NCI-H82 treated with DMSO at 0.1 percent for 48 hours (cell line): Measurements from ENCODE around the gene NECAB3.

Source experiments
- DNase-seq: peaks from one replicate; lab custom pipeline; 2025; ENCODE audit not compliant: unreplicated experiment; lab: John Stamatoyannopoulos, UW

NECAB3 gene

DNA sequence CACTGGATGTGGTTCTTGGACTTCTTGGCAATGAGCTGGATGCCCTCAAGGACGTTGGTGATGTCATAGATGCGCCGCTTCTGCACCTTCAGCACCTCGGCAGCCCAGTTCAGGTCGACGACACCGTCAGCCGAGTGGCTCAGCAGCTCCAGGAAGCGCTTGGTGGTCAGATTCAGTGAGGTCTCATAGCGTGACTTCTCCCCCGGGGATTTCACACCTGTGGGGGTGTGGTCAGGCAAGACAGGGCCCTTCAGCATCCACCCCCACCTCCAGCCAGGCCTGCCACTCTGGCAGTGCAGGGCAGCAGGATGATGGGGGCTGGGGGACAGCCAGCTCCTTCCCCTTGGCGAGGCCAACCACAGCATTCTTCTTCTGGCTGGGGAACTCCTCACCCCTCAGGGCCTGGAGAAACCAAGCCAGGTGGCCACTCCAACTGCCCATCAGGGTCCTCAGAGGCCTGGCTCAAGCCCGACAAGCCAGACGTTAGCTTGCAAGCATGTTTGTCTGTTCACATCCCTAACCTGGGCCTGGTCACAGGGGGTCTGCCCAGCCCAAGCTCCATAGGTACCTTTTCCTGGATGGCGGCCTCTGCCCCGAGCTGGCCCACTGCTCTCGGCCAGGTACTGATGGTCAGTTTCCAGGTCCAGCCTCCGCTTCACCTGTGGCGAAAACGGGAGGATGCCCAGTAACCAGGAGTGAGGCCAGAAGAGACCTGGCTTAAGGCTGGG, 5.7 kb upstream of the NECAB3 start:
- no peak for DNase-seq

DNA sequence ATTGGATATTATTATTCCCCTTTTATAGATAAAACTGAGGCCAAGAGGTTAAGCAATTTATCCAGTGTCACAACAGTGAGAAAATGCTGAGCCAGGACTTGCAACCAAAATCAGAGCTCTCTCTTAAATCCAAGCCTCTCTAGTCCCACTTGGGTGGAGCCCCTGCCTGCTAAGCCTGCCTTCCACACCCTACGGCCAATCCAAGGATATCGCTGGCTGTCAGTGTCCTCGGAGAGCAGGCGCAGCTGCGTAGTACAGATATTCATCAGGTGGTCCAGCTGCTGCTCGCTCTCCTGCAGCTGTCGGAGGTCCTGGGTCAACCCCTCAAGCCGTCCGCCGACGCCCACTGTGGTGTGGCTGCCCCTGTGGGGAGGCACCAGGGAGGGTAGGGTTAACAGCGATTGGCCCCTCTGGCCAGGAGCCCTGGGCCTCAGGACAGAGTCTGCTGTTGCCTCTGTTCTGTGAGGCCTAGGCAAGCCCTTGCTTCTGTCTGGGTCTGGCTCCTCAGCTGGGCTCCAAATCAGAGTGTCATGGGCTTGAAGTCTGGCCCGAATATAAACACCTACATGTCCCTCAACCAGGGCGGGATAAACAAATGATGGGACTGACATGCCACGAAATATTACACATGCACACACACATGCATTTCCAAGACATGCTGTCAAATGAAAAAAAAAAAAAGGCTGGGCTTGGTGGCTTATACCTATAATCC, 3.9 kb upstream of the NECAB3 start:
- no peak for DNase-seq

DNA sequence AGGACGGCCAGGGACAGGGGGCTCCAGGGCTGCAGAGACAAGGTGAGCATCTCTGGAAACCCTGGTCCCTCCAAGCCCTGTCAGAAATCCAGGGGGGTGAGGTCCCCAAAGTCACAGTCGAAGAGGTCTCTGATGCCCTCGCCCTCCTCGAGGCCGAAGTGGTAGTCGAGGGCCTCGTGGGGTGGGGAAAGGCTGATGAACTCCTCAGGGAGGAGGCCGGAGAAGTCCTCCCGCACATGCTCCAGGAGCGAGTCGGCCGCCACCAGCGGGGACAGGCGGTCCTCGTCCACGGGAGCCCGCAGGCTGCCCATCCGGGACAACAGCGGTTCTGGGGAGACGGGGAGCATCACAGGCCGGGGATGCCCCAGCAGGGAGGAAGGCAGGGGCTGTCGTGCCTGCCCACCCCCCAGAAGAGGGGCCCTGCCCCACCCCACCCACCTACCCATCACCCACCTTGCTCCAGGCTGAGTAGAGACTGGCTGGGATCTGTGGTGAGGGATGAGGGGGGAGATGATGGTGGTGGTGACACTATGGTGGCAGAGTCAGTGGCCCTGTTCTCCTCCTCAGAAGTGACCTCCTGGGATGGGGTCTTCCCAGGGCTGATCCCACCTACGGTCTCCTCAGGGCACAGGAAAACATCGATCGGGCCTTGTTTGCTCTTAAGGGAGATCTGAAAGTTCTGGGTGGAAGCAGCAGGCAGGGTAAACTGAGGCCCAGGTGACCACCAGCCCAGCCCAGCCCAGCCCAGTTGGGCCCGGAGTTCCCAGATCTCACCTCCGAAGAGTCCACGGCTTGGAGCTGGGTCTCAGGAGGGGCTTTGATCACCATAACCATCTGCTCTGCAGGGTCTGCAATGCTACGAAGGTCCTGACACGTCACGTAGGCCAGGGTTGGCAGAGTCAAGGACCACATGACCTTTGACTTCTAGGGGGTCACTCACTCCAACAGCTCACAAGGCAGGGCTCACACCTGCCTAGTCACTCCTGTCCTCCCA, 2.7 kb upstream of the NECAB3 start:
- no peak for DNase-seq

DNA sequence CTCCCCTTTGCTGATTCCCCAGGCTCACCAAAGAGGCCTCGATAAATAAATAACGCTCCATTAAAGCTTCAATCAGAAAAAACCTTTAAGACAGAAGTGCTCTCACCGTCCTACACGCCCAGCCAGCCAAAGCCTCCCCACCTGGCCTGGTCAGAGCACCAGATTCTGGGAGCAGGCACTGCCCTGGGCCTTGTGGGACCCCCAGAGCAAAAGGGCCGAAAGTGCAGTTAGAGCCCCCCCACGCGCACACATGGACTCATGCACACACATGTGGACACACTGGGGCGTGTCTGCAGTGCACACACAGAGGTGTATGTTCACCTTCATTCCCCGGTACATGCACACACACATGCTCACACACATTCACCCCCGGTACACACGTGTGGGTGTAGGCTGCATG, 1.9 kb upstream of the NECAB3 start:
- DNase-seq = no peak

DNA sequence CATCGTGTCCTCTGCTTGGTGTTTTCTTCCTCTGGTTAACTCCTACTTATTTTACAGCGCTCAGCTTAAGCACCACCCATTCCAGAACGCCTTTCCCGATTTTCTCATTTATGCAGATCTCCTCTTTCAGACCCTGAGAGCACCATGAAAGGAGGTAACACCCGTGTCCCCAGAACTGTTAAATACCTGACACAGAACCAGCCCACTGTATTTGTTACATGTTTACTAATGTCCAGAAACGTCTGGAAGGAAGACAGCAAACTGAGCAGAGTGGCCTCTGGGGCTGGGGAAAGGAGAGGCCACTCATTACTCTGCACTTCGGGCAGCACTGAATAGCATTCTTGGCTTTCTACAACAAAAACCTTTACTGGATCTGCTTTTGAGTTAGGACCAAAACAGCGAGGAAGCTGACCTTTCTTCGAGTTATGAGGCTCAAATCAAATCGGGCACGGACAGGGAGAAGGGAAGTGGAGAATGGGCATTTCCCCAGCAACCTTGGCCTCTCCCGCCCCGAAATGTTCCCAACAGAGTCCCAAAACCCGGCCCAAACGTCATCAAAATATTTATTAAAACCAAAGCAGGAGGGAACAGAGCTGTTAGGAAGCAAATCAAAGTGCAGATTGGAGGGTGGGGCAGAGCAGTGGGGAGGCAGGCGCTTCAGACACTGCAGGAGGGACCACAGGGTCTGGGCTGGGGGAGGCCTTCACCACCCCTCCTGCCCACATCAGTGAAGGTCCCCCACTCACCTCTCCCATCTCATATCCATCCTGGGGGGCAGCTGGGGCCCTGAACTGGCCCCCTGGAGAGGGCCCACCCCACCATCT, 1.1 kb upstream of the NECAB3 start:
- no peak for DNase-seq

DNA sequence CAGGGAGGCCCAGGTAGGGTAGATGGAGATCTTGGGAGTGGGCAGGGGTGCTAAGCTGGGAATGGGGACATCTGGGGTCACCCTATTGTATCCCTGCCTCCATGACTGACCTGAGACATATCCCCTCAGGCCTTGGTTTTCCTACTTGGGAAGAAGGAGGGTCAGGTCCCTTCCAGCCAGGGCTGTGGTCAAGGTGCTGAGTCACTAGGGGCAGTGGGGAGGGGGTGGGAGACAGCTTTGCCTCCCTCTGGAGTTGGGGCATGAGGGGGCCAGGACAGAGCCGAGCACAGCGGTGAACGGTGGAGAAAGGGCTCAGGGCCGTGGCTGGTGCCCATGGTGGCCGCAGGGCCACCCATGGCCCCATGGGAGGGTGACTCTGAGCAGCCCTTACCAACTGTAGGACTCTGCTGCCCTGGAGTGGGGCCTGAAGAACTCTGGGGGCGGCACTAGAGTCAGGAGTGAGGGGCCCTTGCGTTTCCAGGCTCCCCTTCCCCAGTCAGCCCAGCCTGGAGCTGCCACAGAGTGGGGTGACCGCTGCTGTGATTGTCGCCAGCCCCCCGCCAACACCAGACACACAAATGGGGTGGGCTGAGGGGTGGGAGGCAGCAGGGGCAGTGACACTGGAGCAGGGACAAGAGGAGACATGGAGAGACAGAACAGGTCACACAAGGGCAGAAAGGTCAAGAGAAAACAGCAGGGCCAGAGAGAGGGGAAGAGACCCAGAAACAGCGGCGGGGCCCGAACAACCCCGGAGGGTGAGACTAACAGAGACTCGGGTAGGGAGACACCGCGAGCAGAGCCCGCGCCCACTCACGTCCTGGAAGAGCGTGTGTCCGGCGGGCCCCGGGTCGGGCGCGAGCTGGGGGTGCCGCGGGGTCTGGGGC, 576 bp downstream of the NECAB3 start:
- no peak for DNase-seq

DNA sequence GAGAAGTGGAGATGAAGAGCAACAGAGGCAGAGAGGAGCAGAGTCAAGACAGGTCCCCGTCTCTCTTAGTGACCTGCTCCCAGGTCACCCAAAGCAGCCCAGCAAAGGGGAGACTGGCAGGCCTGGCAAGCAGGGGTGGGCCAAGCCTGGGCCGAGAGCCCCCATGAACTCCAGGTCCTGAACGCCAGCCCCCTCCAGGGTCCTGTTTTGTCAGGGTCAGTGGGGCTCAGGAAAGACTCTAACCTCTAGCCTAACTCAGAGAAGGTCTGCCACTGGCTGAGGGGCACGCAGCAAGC, 1.2 kb downstream of the NECAB3 start:
- no peak for DNase-seq

DNA sequence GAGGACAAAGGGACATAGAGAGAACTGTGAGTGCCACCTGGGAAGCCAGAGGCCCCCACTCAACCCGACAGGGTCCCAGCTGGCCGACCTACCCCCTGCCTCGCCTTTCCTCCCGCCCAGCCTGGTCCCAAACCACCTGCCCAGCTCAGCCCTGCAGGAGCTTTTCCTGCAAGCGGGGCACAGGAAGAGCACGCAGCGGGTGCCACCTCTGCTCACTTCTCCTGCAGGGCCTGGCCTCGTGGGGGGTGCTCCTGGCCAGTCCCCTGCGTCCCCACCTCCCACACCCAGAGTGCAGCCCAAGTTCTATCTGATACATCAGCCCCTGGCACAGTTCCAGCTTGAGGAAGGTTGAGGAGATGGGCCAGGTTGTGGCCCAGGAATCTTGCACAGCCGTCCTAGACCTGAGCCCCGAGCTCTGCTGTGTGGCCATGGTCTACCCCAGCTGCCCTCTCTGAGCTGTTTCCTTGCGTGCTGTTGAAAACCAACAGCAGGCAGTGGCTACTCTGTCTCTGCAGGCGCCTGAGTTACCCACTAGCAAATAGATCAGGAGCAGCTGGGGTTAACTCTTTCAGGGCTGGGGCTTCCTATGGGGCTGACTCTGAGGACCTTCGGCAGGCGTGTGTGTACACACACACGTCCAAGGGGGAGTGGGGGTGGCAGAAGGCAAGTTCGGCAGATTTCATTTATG, 1.7 kb downstream of the NECAB3 start:
- no peak for DNase-seq

DNA sequence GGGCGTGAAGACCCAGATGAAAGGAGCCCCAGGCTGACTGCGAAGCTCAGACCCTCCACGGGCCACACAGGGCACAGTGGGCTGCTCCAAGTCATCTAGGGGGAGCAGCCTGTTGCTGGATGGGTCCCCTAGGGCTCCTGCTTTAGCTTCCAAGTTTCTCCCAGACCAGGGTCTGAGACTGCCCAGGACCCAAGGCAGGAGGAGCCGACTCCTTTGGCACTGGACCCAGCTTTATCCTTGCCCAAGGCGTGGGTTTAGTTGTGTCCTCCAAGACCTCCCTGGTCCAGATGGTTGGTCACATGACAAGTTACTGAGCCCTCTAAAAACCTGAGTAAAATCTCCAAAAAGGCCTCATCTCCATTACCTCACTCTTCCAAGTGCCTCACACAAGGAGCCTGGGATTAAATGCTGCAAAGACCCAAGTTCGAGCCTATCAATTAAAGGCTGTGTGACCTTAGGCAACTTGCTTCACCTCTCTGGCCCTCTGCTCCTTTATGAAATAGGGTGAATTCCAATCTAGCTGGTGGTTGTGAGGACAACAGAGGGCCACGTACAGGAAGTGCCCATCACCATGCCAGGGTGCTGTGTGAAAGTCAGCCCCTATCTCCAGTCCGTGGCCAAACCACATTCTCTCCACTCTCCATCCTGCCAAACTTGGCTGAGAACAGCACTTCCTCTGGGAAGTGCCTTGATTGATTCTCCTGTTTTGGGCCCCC, 2.5 kb downstream of the NECAB3 start:
- no peak for DNase-seq

DNA sequence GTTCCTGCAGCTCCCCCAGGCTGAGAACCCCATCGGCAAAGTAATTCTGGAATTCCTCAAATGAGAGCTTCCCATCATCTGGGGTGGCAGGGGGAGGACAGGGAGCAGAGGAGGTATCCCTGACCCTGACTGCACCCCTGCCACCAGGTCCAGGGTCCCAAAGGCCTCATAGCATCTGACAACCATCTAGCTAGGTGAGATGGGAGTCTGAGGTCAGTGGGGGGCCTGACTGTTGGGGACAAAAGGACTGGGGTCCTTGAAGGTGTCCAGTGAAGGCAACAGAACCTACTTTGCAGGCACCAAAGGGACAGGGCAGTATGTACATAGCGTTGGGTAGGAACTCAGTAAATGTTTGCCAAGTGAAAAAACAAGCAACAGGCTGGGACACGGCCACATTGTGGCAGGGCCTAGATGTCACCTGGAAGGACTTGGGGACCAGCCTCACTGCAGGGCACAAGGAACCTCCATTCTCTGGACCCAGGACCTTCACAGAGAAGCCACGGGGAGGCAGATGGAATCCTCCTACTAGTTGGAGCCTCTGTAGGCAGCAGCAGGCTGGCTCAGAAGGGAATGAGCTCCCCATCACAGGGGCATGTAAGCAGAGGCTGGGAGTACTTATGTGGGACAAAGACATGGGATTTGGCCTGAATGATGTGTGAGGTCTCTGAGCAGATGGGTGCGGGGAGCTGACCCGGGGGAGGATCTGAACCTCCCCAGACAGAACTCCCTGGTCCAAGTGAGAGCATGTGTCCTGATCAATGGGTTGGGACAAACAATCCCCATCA, 3.3 kb downstream of the NECAB3 start:
- no peak for DNase-seq

DNA sequence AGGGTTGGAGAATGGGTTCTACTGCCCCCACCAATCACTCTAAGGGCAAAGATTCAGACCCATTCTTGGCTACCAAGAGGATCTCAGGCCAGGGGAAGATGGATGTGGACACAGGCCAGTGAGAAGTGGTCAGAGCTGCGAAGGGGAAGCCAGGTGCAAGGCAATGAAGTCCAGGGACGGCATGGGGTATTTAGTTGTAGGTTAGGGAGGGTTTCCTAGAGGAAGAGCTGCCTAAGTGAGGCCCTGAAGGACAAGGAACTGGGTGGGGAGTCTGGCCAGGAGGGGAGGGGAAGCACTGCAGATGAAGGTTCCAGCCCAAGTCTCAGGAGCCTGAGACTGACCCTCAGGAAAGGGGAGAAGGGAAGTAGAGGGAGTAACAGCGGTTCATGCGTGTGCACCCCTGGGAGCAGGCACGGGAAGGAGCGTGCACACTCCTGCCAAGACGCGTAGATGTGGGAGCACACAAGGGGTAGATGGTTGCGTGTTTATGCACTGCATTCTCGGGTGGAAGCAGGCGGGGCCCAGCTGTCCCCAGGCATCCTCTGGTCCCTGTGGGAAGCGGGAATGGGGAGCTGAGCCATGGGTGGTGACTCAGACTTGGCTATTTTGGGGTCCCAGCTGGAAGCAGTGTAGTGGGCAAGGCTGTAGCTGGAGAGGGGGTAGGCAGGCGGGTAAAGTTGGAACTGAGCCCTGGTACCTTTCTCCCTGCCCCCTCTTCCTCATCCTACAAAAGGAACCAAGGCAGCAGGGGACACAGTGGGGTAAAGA, 4.2 kb downstream of the NECAB3 start:
- no peak for DNase-seq

DNA sequence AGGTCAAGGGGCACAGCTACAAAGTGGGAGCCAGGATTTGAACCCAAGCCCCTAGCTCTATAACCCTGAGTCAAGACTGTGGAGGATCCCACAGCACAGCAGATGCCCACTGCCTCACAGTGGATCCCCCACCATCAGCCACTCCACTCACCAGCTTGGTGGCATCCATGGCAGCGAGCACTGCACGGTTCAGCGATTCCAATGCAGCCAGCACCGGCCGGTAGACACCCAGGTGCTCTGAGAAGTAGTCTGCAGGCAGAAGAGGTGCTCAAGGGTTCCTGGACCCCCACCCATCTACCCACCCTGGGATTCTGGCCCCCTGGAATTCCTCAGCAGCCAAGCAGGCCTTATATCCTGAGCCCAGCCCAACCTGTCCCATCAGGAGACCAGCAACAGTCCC, 5.0 kb downstream of the NECAB3 start:
- DNase-seq = no peak

DNA sequence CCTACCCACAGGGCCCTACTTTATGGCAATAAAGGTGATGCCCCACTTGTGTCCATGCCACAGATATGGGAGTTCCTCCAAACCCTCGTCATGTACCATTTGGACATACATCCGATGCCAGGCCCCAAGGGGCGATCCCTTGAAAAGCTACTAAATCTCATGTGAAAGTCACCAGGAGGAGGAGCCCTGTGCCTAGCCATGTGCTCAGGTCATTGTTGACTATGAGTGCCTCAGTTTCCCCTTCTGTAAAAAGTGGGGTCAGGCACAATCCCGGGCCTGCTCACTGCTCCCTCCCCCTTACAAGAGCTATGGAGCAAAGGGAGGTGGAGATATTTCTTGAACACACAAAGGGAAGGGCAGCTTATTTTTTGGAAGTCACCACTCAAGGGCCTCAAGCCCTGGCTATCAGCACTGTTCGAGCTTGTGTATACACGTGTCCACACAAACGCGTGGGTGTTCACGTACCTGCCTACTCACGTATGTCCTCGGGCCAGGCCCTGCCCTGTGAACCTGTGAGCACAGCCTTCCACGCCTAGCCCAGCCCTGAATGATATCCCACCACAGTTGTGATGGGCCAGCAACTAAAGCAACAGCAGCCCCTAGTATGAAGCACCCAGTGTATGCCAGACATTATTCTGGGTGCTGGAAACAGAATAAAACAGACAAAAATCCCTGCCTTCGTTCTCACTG, 5.6 kb downstream of the NECAB3 start:
- DNase-seq = no peak

DNA sequence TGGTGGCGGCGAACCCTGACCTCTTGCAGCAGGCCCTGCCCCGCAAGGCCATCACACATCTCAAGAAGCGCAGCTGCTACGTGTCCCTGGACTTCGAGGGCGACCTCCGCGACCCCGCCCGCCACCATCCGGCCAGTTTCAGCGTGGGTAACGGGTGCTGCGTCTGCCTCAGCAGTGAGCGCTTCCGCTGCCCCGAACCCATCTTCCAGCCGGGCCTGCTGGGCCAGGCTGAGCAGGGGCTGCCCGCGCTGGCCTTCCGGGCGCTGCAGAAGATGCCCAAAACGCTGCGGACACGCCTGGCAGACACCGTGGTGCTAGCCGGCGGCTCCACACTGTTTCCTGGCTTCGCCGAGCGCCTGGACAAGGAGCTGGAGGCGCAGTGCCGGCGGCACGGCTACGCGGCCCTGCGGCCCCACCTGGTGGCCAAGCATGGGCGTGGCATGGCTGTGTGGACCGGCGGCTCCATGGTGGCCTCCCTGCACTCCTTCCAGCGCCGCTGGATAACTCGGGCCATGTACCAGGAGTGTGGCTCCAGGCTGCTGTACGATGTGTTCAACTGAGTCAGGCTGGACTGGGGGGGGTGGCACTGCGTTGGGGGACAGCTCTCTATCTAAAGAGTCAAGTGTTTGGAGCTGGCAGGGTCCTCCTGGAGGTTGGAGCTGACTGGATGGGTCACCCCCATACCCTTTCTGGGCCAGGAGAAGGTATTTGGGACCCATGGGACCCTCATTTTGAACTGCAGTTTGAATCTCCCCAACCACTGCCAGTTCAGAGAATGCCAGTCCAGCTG, 6.4 kb downstream of the NECAB3 start:
- DNase-seq = peak; percentile 12

DNA sequence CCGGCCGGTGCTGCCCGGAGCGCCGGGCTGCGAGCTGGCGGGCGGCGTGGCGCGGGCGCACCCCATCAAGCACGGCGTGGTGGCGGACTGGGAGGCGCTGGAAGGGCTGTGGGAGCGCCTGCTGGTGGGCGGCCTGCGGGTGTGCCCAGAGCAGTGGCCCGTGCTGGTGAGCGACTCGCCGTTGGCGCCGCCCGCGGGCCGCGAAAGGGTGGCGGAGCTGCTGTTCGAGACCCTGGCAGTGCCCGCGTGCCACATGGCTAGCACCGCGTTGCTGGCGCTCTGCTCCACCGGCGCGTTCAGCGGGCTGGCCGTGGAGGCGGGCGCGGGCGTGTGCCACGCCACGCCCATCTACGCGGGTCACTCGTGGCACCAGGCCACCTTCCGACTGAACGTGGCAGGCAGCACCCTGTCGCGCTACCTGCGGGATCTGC, 7.0 kb downstream of the NECAB3 start:
- no peak for DNase-seq
